Epithelial cell of prostate (primary cell): ENCODE data around the gene FN3K.
A peak's percentile ranks its signal among the peaks of the same experiment; 100 is the strongest.

Experiments used
- DNase-seq: peaks from one replicate; pipeline ENCODE4 v3.0.0-alpha.2; 2011; ENCODE audit warnings: low read depth, low spot score
- H3K27ac ChIP-seq: fragments of 450-650 bp; 2 replicates; pipeline ENCODE4 v1.5.1; 2017; ENCODE audit warnings: mild to moderate bottlenecking

Gene FN3K

DNA sequence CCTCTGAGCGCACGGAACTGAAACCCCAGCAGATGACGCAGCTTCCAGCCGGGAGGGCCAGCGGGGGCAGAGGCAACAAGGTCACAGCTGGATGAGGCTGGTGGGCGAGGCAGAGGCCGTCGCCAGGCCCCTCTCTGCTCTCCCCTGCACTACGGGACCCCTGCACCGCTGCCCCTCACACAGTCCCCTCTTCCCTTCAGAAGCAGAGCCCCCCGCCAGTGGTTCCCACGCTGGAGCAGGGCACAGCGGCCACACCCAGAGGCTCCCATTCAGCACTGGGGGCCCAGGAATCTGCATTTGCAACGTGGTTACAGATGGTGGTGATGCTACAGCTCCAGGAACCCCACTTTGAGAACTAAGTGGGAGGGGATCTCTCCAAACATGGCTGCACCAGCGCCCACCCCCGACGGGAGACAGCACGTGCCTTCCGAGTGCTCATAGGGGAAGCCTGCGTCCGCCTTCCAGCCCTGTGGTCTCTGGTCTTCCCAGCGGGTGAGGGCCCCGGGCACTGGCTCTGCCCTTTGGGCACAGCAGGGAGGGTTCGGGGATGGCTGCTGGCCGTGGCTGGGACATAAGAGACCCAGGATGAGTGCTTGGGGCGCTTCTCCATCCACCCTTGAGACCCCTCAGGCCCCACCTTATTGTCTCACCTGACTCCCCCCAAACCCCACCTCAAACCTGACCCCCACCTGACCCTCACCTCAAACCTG is 32.2 kb upstream of the FN3K start:
- H3K27ac ChIP-seq = no peak overlapping the region
- DNase-seq = no peak

DNA sequence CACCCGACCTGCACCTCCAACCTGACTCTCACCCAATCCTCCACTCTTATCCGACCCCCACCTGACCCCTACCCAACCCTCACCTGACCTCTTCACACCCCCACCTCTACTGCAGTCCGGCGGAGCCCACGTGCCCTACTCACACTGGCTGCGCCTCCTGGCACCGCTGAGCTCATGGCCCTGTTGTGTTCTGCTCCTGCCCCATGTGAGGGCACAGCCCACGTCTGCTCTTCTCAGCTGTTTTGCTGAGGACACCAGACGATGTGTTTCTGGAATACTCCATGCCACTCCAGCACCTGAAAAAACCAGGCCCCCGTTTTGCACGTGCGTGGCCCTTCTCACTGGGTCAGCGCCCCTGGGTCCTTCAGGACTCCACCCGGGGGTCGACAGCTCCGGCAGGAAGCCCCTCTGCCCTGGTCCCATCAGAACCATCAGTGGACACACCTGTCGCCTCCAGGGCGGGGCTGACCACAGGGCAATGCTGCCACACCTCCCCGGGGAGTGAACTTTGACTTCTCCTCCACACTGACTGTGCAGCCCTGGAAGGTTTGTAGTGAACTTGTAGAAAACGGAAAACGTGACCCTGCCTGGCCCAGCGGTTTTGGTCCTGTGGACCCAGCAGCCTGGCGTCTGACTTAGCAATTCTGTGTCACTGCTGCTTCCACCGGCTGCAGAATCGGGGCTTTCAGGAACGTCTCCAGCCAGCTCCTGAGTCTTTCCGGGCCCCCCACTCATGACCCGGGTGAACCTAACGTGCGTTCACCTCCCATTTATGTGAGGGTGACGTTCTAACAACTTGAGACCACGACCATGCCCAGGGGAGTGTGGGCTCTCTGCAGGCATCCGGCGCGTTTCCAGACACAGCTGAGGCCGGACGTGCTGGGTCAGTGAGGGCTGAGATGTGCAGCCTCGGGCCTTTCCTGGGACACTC is 31.2 kb upstream of the FN3K start:
- H3K27ac ChIP-seq = no peak overlapping the region
- no peak for DNase-seq

DNA sequence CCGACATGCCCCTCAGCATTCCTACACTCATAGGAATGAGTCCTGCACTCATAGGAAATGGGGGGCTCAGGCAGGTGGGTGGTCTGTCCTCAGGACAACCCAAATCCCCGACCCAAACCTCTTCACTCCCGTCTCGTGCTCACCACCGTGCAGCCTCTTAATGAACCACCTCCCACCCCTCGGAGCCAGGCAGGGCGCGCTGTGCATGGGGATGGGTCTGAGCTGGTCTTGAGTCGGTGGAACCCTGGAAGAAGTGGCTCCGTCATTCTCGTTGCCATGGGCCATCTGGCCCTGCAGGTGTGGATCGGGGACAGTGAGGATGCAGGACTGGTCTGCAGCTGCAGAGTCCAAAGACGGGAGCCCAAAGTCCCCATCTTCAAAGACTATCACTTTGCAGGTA is 30.5 kb upstream of the FN3K start:
- no peak overlapping the region for H3K27ac ChIP-seq
- DNase-seq = no peak

DNA sequence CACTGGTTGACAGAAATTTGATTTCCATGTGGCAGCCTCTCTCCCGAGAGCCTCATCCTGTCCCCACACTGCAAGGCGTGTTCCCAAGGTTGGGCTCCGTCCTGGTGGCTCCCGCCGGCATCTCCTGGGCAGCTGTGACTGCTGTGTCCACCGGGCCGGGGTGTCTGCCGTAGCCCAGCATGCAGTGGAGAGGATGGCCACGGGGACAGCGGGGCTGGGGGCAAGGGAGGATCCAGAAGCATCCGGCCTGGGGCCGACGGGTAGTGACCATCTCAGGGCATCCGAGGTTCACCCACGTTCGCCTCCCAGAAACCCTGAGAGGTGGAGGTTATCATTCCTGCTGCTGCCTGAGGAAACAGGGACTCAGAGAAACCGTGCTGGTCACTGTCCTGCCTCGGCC is 29.7 kb upstream of the FN3K start:
- no peak overlapping the region for H3K27ac ChIP-seq
- DNase-seq = no peak

DNA sequence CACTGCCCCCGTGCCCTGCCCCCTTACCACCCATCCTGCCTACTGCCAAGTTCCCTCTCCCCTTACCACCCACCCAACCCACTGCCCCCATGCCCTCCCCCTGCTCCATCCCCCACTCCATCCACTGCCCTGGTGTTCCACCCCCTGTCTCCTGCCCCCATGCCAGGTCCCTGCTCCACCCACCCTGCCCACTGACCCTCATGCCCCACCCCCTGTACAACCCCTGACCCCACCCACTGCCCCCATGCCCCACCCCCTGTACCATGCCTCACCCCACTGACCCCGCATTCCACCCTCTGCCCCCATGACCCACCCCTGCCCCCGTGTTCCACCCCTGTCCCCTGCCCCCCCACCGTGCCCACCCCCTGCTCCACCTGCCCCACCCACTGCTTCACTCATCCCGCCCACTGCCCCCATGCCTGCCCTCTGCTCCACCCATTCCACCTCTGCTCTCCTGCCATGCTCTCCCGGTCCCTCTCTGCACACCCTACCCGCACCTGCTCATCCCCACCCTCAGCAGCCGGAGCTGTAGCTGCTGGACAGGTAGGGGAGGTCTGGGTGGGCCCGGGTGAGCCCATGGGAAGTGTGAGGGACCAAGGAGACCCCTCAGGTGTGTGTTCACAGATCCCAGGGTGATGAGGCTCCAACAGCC is 26.3 kb upstream of the FN3K start:
- DNase-seq = no peak
- H3K27ac ChIP-seq = no peak overlapping the region

DNA sequence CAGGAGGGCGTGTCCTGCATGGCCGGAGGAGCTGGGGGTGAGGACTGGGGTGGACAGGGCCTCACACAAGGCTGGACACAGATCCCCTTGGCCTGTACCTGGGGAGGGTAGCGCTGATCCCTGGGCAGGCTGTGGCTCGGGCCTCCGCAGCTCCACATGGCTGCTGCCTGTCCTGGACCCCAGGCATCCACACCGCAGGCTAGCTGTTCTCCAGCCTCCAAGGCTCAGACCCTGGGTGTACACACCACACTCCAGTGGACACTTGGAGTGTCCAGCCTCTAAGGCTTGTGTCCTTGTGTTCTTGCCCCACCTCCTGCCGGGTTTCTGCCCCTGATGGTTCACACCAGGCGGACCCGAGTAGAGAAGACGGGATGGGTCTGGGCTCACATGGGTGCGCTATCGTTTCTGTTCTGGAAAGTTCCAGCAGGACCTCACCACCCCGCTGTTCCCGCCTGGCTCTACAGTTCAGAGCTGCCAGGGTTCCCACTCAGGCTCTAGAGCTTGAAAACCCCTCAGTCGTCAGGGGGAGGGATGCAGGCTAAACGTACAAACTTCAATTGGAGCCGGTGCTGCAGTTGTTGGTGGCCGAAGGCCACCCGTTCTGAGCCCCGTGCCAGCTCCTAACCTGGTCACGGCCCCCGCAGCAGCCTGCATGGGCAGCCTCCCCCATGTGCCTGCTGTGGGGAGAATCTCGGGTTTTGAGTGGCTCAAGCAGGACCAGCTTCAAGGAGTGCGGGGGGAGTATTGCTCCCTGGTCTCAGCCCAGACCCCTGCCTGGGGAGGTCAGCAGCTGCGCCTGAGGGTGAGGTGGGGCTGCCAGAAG is 25.5 kb upstream of the FN3K start:
- DNase-seq = no peak
- no peak overlapping the region for H3K27ac ChIP-seq

DNA sequence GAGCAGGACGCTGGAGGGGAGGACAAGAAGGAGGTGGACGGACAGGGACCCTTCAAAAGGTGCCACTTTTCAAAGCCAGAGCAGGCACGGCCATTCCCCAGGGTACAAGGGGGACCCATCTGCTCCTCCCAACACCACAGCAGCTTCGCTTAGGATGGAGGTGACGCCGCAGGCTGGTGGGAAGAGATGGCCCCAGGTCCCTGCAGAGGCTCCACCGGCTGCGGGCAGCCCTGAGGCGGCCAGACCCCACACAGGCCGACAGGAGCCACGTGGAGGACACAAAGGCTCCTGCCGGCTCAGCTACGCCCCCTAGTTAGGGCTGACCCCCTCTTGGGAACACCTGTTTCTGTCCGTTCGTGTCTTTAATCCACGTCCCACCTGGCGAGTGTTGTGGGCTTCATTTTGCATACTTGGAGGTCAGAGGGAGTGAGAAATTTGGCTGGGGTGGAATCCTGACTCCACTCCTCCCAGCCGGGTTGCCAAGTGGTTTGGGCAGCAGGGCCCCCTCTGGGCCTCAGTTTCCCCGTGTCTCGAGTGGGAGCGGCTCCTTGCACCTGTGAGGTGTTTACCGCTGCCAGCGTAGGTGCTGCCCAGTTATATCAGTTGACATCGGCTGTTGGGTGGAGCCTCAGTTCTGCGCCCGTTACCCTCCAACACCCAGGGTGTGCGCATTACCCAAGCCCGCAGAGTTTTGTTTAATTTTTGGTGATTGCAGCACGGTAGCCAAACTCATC is 24.7 kb upstream of the FN3K start:
- DNase-seq = no peak

DNA sequence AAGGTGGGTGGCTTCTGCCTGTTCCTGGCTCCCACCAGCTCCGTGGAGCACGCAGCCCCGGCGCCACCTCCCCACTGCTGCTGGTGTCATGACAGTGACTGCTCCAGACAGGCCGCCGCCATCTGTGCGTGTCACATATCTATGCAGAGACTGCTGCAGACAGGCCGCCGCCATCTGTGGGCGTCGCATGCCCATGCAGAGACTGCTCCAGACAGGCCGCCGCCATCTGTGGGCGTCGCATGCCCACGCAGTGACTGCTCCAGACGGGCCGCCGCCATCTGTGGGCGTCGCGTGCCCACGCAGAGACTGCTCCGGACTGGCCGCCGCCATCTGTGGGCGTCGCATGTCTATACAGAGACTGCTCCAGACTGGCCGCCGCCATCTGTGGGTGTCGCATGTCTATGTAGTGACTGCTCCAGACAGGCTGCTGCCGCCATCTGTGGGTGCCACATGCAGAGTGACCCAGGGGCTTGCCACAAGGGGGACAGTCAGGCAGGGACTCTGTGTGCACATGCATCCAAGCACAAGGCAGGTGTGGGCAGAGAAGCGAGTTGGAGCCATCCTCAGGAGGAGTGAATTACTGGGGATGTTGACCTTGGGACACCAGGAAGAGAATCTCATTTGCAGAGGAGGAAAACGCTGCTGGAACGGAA is 22.2 kb upstream of the FN3K start:
- no peak for DNase-seq
- no peak overlapping the region for H3K27ac ChIP-seq

More for the DNA sequence above, 24.7 kb upstream of the FN3K start:
- no peak overlapping the region for H3K27ac ChIP-seq

DNA sequence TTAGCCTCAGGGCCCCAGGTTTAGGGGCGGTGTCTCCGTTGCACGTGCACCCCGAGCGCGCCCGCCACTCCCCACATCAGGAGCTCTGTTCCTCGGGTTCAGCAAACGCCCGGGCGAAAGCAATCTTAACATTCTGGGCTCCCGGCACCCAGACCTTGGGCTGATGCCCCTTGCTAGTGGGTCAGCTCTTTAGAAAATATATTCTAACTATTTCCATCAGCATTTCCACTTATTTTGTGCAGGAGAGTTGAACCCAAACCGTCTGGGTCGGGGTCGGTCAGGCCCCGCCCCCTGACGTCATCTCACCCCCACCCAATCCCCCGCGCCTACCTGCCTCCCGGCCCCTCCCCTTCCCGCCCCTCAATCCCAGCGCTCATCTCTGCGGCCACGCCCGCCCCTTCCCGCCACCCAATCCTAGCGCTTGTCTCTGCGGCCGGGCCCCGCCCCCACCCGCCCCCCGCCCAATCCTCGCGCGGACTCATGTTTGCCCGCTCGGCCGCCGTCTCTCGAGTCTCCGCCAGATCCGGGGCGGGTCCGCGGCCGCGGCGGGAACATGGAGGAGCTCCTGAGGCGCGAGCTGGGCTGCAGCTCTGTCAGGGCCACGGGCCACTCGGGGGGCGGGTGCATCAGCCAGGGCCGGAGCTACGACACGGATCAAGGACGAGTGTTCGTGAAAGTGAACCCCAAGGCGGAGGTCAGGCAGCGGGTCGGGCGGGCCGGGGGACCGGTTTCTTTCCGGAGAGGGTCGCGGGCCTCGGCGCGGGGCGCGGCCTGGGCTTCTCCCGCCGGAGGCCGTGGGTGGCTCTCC is 19.0 kb upstream of the FN3K start, which contains the start of gene FN3KRP:
TSS of gene FN3KRP (plus strand) at position 504 of the 808 bp plus-strand sequence. CDS start at position 554, 50 bp downstream.
- peak; percentile 64 for DNase-seq
- H3K27ac ChIP-seq = peak within 1 kb of the TSS; percentile 71

DNA sequence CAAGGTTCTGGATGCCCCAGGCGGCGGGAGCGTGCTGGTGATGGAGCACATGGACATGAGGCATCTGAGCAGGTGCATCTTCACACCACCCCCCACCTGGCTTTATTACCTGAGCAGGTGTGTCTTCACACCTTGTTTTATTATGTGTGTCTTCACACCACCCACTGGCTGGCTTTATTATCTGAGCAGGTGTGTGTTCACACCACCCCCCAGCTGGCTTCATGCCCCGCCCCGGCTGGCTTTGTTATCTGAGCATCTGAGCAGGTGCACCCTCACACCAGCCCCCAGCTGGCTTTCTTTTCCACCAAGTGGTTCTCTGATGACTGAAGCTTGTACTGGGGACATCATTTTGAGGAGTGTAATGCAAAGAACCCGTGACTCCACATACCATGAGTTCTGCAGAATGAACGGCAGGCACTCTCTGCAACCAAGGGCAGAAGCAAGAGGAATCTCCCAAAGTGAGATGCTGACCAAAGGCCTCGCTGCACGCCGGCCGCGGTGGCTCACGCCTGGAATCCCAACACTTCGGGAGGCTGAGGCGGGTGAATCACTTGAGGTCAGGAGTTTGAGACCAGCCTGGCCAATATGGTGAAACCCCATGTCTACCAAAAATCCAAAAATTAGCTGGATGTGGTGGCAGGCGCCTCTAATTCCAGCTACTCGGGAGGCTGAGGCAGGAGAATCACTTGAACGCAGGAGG is 16.3 kb upstream of the FN3K start:
- DNase-seq = no peak
- H3K27ac ChIP-seq = no peak overlapping the region

DNA sequence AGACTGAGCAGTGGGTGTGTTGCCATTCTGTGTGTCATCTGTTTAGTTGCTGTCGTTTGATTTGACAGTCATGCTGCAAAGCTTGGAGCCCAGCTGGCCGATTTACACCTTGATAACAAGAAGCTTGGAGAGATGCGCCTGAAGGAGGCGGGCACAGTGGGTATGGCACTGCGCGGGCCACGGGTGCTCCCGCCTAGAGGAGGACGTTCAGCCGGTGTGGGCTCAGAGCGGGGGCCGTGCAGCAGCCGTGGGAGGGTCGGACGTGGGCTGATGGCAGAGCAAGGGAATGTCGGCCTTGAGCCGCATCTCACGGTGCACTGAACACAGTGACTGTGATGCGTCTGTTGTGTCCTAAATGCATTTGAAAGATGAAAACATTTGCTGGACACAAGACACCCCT is 15.2 kb upstream of the FN3K start:
- H3K27ac ChIP-seq = no peak overlapping the region
- no peak for DNase-seq

DNA sequence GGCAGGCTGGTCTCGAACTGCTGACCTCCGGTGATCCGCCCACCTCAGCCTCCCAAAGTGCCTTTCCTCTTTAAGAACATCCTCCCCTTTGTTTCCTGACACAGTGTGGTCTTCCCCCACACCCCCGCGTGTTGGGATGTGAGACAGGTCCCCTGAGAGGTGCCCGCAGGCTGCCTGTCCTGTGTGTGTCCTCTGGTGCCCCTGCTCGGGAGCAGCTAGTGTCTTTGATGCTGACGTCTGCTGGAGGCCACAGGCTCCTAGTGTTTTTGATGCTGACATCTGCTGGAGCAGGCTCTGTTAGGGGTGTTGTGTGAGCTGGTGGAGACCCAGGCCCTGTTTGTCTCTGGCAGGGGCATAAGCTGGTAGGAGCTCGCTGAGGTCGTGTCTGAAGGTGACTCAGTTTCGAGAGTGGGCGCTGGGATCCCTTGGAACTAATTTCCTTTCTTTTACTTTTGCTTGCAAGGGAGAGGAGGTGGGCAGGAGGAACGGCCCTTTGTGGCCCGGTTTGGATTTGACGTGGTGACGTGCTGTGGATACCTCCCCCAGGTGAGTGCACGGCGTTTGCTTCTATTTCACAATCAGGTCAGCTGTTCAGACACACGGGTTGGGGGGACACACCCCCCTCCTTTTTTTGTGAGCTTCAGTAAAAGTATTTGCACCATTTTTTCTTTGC is 12.9 kb upstream of the FN3K start:
- DNase-seq = no peak
- no peak overlapping the region for H3K27ac ChIP-seq

DNA sequence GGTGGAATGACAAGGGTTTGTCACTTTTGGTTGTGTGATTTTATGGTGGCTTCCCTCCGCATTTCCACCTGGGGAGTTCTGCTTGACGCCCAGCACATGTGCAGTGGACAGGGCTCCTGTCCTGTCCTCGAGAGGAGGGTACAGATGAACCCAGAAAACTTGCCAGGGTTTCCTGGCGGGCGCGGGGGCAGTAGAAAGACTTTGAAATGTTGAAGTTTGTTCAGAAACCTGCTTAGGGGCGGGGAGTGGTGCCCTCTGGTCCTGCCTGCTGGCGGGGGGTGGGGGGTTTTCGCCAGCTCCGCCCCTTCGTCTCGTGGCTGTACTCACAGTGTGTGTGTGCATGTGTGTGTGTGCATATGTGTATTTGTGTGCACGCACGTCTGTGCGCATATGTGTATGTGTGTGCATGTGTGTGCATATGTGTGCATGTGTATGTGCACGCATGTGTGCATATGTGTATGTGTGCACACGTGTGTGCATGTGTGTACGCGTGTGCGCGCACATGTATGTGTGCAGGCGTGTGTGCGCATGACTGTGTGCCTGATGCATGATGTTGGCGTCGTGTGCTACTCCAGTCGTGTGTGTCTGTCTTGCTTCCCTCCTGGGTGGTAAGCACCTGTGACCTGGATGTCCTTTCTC is 12.1 kb upstream of the FN3K start:
- H3K27ac ChIP-seq = no peak overlapping the region
- no peak for DNase-seq

DNA sequence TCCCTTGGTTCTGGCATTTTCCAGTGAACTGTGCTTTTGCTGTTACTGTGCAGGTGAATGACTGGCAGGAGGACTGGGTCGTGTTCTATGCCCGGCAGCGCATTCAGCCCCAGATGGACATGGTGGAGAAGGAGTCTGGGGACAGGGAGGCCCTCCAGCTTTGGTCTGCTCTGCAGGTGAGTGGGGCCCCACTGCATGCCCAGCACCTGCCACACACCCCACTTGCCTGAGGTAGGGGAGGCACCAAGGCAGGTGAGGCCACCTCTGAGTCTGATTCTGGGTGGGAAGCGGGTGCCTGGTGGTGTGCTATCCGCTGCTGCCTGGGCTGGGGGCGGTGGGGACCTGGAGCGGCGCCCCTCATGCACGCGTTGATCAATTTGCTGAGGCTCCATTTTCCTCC is 9.0 kb upstream of the FN3K start:
- DNase-seq = no peak
- H3K27ac ChIP-seq = no peak overlapping the region

DNA sequence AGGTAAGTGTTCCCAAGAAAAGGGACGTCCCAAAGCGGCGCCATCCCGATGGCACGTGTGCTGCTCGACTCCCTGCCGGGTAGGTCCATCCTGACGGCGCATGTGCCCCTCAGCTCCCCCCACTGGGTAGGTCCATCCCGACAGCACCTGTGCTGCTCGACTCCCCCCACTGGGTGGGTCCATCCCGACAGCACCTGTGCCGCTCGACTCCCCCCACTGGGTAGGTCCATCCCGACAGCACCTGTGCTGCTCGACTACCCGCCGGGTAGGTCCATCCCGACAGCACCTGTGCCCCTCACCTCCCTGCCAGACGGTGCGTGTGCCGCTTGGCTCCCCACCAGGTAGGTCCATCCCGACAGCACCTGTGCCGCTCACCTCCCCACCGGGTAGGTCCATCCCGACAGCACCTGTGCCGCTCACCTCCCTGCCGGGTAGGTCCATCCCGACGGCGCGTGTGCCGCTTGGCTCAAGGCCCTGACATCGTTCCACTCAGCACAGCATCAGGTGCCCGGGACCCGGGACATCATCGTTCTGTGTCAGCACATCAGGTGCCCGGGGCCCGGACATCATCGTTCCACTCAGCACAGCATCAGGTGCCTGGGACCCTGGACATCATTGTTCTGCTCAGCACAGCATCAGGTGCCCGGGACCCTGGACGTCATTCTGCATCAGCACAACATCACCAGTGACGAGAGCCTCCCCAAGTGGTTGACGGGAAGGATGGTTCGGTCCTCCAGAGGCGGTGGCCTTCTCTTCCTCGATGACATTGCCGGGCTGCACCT is 5.7 kb upstream of the FN3K start:
- no peak for DNase-seq
- H3K27ac ChIP-seq = no peak overlapping the region
